ENCODE measurements around the gene GFPT2. TPM values are rescaled to one million over a fixed set of nuclear protein-coding genes. Genes with fewer than 3 reads are reported as not detected.

The GFPT2 gene
- total RNA-seq, 2 donors from 2014 or later, result 0.39 to 0.70 TPM

DNA sequence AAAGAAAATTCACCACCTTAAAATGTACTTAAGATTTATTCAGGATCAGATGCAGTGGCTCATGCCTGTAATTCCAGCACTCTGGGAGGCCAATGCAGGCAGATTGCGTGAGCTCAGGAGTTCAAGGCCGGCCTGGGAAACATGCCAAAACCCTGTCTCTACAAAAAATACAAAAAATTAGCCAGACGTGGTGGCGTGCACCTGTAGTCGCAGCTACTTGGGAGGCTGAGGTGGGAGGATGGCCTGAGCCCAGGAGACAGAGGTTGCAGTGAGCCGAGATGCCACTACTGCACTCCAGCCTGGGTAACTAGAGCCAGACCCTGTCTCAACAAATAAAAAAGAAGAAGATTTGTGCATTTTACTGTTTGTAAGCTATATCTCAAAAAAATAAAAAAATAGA, 34.7 kb upstream of the GFPT2 start:
- ATAC-seq (replicated peaks in 1 of 2) (no peak), DNase-seq (no peak)
- Mint-ChIP-seq H3K36me3 (ENCODE audit: insufficient read depth in 2 of 2) (no peaks in the 10 kb centered on the region), H3K4me1 (ENCODE audit: low read depth) (no peaks in the 10 kb centered on the region), H3K4me3 (no peak overlapping the region), H3K9me3 (no peaks in the 10 kb centered on the region), H3K27ac (no peak overlapping the region), H3K27me3 (ENCODE audit: low read depth) (no peaks in the 10 kb centered on the region)

DNA sequence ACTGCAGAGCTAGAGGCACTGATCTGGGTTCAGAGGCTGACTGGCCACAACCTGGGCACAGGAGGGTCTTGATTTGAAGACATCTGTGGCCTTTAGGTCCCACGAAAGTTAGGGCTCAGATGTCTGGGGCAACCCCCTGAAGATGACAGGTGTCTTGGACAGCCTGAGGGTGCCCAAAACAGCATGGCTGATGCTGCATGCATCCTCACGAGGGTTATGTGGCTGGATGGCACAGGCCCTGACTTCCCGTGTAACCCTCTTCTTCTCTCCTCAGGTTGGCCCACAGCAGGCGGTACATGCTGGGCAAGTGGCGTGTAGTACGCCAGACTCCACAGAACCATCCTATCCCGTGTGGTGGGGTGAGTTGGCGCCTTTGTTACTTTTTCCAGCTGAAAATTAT, 29.8 kb upstream of the GFPT2 start:
- Mint-ChIP-seq H3K27ac (no peak overlapping the region), H3K9me3 (no peaks in the 10 kb centered on the region), H3K4me3 (no peak overlapping the region), H3K4me1 (ENCODE audit: low read depth) (no peaks in the 10 kb centered on the region), H3K36me3 (ENCODE audit: insufficient read depth in 2 of 2) (no peaks in the 10 kb centered on the region), H3K27me3 (ENCODE audit: low read depth) (no peaks in the 10 kb centered on the region)
- ATAC-seq (replicated peaks in 1 of 2) (no peak), DNase-seq (no peak)

DNA sequence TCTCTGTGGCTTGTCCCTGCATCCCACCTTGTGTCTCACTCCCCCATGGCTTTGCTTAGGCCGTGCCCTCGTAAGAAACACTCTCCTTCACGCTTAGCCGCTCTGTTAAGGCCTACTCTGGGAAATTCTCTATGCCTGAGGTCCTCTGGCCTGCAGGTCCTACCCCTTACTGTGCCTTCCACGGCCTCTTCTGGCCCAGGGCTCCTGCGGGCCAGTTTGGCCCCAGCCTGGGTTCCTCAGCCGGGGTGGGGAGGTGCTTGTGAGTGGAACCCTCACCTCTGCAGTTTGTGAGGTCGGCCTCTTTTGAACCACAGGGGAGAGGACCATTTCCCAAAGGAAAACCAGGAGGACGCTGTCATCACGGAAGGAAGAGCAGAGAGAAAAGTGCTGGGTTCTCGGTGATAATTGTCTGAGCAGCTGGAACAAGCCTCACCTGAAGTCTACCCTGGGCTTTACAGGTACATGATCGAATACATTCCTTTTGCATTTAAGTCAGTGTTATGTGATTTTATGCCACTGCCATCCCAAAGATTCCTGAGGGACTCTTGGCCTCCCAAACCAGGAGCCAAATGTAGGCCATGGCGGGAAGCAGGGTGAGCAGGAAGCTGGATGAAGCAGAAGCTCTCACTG, 28.8 kb upstream of the GFPT2 start:
- Mint-ChIP-seq H3K27ac (no peak overlapping the region), H3K9me3 (no peaks in the 10 kb centered on the region), H3K27me3 (ENCODE audit: low read depth) (no peaks in the 10 kb centered on the region), H3K4me1 (ENCODE audit: low read depth) (no peaks in the 10 kb centered on the region), H3K36me3 (ENCODE audit: insufficient read depth in 2 of 2) (no peaks in the 10 kb centered on the region), H3K4me3 (no peak overlapping the region)
- ATAC-seq (replicated peaks in 1 of 2) (no peak), DNase-seq (no peak)

DNA sequence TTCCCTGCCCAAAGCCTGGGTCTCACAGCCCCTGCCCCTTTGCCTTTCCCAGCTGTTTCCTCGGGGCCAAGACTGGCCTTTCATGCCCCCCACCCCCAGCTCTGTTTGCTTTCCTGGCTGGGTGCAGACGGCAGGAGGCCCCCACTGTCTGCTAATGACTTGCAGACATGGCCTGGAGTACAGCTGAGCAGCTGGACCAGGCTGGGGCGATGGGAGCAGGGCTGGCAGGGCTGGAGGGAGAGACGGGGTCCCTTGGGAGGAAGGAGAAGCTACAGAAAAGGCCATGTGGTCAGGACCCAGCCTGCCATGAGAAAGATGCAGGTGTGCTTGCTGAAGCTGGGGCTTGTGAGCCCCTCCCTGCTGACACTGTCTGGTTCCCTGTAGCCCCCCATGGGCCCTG, 28.3 kb upstream of the GFPT2 start:
- H3K4me3 Mint-ChIP-seq, result no peak overlapping the region
- H3K36me3 Mint-ChIP-seq (ENCODE audit: insufficient read depth in 2 of 2), result no peaks in the 10 kb centered on the region
- ATAC-seq (replicated peaks in 1 of 2), result no peak
- DNase-seq, result no peak
- no peak overlapping the region for H3K27ac Mint-ChIP-seq
- no peaks in the 10 kb centered on the region for H3K9me3 Mint-ChIP-seq
- H3K27me3 Mint-ChIP-seq (ENCODE audit: low read depth), result no peaks in the 10 kb centered on the region
- H3K4me1 Mint-ChIP-seq (ENCODE audit: low read depth), result no peaks in the 10 kb centered on the region

DNA sequence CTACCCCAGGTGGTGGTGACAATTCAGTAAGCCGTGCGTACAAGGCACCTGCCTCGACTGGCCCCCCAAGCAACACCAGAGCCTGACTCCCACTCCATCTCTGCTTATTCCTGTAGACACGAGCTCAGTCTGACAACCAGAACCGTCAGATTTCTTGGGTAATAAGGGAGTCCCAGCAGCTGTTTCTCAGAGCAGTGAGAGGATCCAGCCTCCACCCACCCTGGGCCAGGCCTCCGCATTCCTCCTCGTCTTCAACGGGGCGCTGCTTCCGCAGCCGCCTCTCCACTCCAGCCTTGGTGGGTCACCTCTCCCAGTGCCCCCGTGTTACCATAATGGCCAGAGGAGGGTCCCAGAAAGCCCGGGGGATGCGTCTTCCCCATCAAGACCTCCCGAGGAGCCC, 27.7 kb upstream of the GFPT2 start:
- H3K27ac Mint-ChIP-seq, result no peak overlapping the region
- H3K9me3 Mint-ChIP-seq, result no peaks in the 10 kb centered on the region
- ATAC-seq (replicated peaks in 1 of 2) (no peak), DNase-seq (no peak)
- no peaks in the 10 kb centered on the region for H3K4me1 Mint-ChIP-seq (ENCODE audit: low read depth)
- H3K36me3 Mint-ChIP-seq (ENCODE audit: insufficient read depth in 2 of 2), result no peaks in the 10 kb centered on the region
- no peaks in the 10 kb centered on the region for H3K27me3 Mint-ChIP-seq (ENCODE audit: low read depth)
- no peak overlapping the region for H3K4me3 Mint-ChIP-seq

DNA sequence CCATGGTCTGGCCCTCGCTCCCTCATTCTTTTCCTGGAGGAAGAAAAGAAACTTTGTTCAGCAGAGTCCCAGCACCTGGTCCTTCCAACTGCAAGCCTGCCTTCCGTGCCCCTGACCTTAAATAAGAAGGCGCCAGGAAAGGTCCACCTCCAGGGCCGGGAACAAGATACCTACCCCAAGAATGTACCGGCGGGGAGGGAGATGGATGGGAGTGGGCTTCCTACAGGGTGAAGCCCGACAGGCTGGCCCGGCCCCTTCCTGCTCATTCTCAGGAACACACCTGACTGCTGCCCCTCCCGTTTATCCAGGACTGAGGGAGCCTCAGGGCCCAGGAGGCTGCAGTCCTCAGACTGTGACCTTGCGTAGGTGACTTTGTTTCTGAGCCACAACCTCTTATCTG, 27.3 kb upstream of the GFPT2 start:
- Mint-ChIP-seq H3K9me3 (no peaks in the 10 kb centered on the region), H3K27ac (no peak overlapping the region), H3K4me3 (no peak overlapping the region), H3K4me1 (ENCODE audit: low read depth) (no peaks in the 10 kb centered on the region), H3K36me3 (ENCODE audit: insufficient read depth in 2 of 2) (no peaks in the 10 kb centered on the region), H3K27me3 (ENCODE audit: low read depth) (no peaks in the 10 kb centered on the region)
- no peak for DNase-seq
- ATAC-seq (replicated peaks in 1 of 2), result no peak

DNA sequence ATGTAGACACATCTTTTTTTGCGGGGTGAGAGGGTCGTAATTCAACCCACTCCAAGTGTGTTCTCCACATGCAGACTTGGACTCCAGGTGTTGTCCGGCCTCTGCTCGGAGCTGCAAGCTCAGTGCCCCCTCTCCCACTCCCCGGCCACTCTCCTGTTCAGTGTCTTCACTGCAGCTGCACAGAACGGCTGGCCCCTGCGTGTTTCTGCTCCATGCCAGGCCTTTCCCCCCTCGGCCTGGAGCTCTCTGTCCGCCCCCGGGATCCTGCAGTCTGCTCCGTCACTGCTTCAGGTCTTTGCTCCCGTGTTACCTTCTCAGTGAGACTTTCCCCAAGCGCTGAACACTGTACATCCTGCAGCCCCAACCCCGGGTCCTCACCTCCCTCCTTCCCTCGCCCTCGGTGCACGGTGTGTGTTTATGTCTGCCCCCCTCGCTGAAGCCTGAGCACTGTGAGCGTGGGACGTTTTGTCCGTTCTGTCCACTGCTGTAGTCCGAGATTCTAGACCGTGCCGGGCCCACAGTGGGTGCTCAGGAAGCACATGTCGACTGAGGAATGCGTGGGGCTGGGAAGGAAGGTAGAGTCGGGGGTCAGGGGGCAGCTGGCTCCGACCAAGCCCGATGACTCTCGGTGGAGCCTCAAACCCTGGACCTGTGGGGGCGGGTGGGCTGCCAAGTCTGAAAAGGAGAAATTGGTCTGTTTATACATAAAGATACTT, 26.4 kb upstream of the GFPT2 start:
- no peak for ATAC-seq (replicated peaks in 1 of 2)
- no peaks in the 10 kb centered on the region for H3K36me3 Mint-ChIP-seq (ENCODE audit: insufficient read depth in 2 of 2)
- no peak for DNase-seq
- H3K27ac Mint-ChIP-seq, result no peak overlapping the region
- no peaks in the 10 kb centered on the region for H3K9me3 Mint-ChIP-seq
- no peaks in the 10 kb centered on the region for H3K27me3 Mint-ChIP-seq (ENCODE audit: low read depth)
- no peak overlapping the region for H3K4me3 Mint-ChIP-seq
- H3K4me1 Mint-ChIP-seq (ENCODE audit: low read depth), result no peaks in the 10 kb centered on the region

DNA sequence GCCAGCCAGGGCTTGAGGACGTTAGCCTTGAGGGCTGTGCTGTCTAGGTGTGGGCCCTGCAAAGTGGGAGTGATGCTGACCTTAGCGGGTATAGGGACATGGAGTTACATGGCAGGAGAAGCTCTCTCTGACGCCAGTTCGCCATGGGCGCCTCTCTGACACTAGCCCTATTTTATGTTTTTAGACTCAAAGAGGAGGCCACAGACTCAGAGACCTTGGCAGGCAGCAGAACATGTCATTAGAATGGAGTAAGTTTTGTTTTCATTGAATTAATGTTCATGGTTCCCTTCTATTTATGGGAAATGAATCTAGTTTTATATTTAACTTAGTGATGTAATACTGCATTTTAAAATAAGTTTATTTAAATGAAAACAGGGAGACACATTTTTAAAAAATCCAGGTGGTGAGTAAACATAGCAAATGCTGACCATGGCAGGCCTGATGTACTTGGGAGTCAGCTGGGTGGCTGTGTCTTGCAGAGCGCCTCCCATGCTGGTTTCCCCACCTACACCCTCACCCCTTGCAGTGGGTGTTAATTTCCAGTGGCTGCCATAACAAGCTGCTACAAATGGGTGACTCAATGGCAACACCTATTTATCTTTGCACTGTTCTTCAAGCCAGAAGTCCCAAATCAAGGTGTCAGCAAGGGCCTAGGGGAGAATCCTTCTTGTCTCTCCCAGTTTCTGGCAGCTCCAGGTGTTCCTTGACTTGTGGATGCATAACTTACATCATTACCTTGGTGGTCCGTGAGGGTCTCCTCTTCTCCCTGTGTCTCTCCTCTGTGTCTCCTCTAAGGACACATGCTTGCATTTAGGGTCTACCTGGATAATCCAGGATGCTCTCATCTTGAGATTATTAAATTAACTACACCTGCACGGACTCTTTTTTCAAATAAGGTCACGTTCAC, 25.6 kb upstream of the GFPT2 start:
- DNase-seq, result no peak
- H3K9me3 Mint-ChIP-seq, result no peaks in the 10 kb centered on the region
- no peaks in the 10 kb centered on the region for H3K27me3 Mint-ChIP-seq (ENCODE audit: low read depth)
- ATAC-seq (replicated peaks in 1 of 2), result no peak
- no peak overlapping the region for H3K27ac Mint-ChIP-seq
- H3K4me3 Mint-ChIP-seq, result no peak overlapping the region
- no peaks in the 10 kb centered on the region for H3K36me3 Mint-ChIP-seq (ENCODE audit: insufficient read depth in 2 of 2)
- no peaks in the 10 kb centered on the region for H3K4me1 Mint-ChIP-seq (ENCODE audit: low read depth)

DNA sequence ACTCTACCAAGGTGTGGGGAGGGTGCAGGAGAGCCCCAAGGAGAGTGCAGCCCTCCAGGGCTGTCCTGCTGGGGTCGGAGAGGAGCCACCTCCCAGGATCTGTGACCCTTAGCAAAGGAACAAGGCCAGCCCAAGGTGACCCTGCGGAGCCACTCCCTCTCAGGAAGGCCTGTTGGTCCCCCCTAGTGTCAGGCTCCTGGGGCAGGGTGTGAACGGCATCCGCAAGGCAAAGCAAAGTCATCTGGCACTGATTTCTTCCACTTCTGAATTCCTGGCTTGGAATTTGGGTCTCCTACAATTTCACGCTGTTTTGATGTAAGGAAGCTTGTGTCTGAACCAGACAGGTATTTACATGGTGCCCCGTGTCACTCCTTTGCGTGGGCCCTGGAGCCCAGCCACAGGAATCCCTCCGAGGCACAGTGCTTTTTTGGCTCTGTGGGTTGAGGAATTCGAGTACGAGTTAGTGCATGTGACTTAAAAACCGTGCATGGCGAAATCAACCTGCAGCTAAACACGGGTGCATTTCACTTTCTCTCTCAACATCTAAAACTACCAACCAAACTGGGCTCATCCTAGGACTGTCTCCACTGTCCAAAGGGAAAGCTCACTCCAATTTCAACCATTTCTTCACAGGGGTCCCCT, 24.5 kb upstream of the GFPT2 start:
- Mint-ChIP-seq H3K27ac (no peak overlapping the region), H3K4me1 (ENCODE audit: low read depth) (no peaks in the 10 kb centered on the region)

DNA sequence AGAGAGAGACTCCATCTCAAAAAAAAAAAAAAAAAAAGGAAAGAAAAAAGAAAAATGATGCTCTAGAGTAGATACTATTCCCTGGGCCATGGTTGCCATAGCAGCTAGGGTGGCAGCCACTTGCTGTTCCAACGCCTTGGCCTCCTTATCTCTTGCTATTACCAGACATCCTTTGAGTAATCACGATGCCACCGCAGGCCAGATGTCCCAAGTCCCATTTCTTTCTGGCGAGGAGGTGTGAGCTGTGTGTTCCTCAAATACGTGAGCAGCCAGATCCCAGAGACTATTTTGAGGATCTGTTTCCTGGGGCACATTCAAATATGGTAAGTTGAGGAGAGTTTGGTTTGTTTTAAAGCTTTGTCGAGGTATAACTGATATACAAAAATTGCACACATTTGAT, 23.4 kb upstream of the GFPT2 start:
- no peaks in the 10 kb centered on the region for H3K4me1 Mint-ChIP-seq (ENCODE audit: low read depth)
- no peak for ATAC-seq (replicated peaks in 1 of 2)
- H3K36me3 Mint-ChIP-seq (ENCODE audit: insufficient read depth in 2 of 2), result no peaks in the 10 kb centered on the region

More for the DNA sequence above, 24.5 kb upstream of the GFPT2 start:
- H3K4me3 Mint-ChIP-seq, result no peak overlapping the region
- H3K27me3 Mint-ChIP-seq (ENCODE audit: low read depth), result no peaks in the 10 kb centered on the region
- H3K9me3 Mint-ChIP-seq, result no peaks in the 10 kb centered on the region
- no peak for ATAC-seq (replicated peaks in 1 of 2)
- DNase-seq, result no peak
- no peaks in the 10 kb centered on the region for H3K36me3 Mint-ChIP-seq (ENCODE audit: insufficient read depth in 2 of 2)

DNA sequence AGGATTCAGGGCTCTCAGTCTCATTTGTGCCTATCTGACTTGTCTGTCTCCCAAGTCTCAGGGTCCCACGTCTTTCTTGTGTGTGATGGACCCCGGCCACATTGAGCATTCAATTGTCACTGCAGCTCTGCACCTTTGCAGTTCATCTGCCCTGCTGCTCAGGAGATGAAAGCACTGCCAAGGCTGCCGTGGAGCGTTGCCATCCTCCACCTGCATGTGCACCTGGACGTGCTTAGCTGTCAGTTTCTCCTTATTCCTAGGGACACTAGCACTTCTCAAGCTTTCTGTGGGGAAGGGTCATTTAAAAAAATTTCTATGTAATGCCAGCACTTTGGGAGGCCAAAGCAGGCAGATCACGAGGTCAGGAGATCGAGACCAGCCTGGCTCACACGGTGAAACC, 22.8 kb upstream of the GFPT2 start:
- H3K4me3 Mint-ChIP-seq, result no peak overlapping the region
- DNase-seq (no peak), ATAC-seq (replicated peaks in 1 of 2) (no peak)
- no peaks in the 10 kb centered on the region for H3K36me3 Mint-ChIP-seq (ENCODE audit: insufficient read depth in 2 of 2)
- no peaks in the 10 kb centered on the region for H3K9me3 Mint-ChIP-seq
- H3K27me3 Mint-ChIP-seq (ENCODE audit: low read depth), result no peaks in the 10 kb centered on the region
- no peak overlapping the region for H3K27ac Mint-ChIP-seq
- H3K4me1 Mint-ChIP-seq (ENCODE audit: low read depth), result no peaks in the 10 kb centered on the region

More for the DNA sequence above, 23.4 kb upstream of the GFPT2 start:
- Mint-ChIP-seq H3K27ac (no peak overlapping the region), H3K9me3 (no peaks in the 10 kb centered on the region), H3K27me3 (ENCODE audit: low read depth) (no peaks in the 10 kb centered on the region), H3K4me3 (no peak overlapping the region)
- no peak for DNase-seq

DNA sequence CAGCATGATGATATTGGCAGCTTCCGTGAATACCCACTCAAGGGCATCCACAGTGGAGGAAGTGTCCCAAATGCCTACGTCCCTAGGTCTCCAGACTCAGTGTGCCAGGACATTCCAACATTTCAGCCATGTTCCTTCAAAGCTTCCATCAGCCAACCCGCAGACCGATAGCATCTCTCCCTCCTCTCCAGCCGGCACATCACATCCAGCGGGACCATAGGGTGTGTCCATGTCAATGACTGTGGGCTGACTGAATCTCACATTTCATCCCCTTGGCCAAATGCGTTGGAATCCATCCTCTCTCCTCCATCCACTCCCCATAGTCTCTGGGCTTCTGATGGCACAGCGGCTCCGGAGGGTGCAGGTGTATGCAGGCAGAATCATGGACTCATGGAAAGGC, 22.2 kb upstream of the GFPT2 start:
- no peaks in the 10 kb centered on the region for H3K4me1 Mint-ChIP-seq (ENCODE audit: low read depth)
- H3K27ac Mint-ChIP-seq, result no peak overlapping the region
- no peaks in the 10 kb centered on the region for H3K36me3 Mint-ChIP-seq (ENCODE audit: insufficient read depth in 2 of 2)
- ATAC-seq (replicated peaks in 1 of 2), result no peak
- no peak for DNase-seq
- H3K9me3 Mint-ChIP-seq, result no peaks in the 10 kb centered on the region
- no peak overlapping the region for H3K4me3 Mint-ChIP-seq
- no peaks in the 10 kb centered on the region for H3K27me3 Mint-ChIP-seq (ENCODE audit: low read depth)

DNA sequence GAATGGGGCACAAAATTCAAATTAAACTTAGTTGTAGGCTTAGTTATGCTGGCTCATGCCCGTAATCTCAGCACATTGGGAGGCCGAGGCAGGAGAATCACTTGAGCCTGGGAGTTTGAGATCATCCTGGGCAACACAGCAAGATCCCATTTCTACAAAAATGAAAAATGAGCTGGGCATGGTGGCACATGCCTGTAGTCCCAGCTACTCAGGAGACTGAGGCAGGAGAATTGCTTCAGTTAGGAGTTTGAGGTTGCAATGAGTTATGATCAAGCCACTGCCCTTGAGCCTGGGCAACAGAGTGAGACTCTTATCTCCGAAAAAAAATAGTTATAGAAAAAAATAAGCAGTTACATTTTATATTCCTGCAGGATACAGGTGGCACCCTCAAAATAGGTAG, 20.7 kb upstream of the GFPT2 start:
- no peak overlapping the region for H3K27ac Mint-ChIP-seq
- H3K27me3 Mint-ChIP-seq (ENCODE audit: low read depth), result no peaks in the 10 kb centered on the region
- no peak for DNase-seq
- no peaks in the 10 kb centered on the region for H3K9me3 Mint-ChIP-seq
- no peaks in the 10 kb centered on the region for H3K36me3 Mint-ChIP-seq (ENCODE audit: insufficient read depth in 2 of 2)
- ATAC-seq (replicated peaks in 1 of 2), result no peak
- H3K4me3 Mint-ChIP-seq, result no peak overlapping the region
- H3K4me1 Mint-ChIP-seq (ENCODE audit: low read depth), result no peaks in the 10 kb centered on the region
